NCI-H1930 (cell line): ENCODE data around the gene MED20.

Experiments
- DNase-seq, 2 experiments: peaks; one replicate each; lab custom pipeline; 2025; lab: John Stamatoyannopoulos, UW

The MED20 gene

DNA sequence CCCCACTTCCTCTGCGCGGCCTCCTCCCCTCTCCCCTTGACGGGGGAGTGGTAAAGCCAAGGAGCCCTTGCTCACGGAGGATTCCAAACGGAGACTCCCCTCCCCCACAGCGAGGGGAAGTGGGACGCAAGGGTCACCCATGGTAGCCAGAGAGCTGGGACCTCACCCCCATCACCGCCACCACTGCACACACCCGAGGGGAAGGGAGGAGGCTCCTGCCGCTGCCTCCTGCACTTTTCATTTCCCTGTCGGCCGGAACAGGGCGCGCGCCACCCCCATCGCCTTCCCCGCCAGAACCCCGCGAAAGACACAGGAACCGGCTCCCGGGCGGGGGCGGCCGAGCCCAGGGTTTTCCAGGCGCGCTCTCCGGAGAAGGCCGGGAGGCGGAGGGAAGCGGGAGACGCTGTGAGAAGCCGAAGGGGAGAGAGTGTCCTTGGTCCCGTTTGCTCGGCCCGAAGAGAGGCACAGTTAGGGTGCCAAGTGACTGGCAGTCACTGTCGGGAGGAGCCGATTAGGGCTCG, 19.9 kb upstream of the MED20 start:
- DNase-seq: no peak

GRCh38 chr6:41939848-41940758, 19.2 kb upstream of the MED20 start:
- DNase-seq: no peak

DNA sequence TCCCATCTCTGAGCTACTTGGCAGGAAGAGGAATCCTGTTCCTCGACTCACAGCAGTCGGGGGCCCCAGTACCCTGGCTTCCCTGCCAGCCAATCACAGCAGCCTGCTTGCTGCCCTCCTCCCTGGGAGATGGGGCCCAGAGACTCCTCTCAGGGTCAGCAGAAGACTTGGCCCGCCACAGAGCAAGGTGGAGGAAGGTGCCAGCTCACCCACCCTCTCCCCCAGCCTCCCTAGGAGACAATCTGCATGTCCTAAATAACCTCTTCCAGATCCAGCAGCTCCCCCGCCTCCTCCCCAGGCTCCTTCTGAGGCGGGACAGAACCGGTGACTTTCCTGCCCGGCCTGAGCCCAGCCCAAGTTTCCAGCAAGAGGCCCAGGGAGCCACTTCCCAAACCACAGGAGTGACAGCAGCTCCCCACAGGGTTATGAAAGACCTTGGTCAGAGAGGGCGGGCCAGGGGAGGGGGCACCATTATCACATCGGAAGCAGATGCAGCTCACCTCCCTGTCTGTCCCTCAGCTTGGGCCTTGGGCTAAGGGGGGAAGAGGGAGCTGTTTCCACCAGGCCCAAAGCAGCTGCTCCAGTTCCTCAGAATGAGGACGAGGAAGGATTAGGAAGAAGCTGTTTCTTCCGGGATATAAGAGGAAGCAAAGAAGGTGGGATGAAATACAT, 18.4 kb upstream of the MED20 start:
- DNase-seq: no peak

- DNase-seq: no peak
These were observed 17.7 kb upstream of the MED20 start for GRCh38 chr6:41938590-41939175.

GRCh38 chr6:41937861-41938574, 17.1 kb upstream of the MED20 start:
- no peak for DNase-seq

DNA sequence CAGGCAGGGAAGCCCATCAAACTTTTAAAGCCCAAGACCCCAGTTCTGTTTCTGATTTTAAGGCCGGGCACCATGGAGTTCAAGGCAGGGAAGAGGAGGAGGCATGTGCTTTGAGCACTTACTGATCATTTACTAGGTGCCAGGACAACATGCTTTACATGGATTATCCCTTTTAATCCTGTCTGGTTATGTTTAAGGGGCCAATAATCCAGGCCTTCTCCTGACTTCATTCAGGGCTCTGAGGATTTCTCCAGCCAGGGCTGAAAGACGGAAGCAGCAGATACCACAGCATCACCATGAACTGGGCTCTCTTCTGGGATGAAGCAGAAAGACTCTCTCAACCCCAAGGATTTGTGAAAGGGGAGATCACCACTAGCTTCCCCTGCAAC, 16.5 kb upstream of the MED20 start:
- no peak for DNase-seq

- DNase-seq: peak in 1 of 2 experiments; percentile 34
These were observed 15.3 kb upstream of the MED20 start for GRCh38 chr6:41936073-41936837.

DNA sequence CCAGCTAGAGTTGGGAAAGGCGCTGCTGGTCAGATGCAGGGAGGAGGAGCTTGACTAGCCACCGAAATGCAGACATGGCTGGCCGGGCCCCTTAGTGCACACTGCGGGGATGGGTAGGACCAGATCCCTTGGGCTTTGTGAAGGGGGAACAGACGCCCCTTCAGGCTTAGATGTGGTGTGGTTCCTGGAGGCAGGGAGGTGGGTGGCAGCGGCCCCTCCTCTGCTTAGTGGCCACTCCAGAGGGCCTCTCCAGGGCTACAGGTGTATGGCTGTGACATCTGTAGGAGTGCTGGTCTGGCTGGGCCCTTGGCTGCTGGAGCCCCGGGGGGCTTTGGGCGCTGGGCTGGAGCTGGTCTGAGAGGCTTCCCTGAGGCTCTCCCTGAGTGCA, 14.7 kb upstream of the MED20 start:
- no peak for DNase-seq

- DNase-seq: no peak
These were observed 14.2 kb upstream of the MED20 start for GRCh38 chr6:41935193-41935574.

- DNase-seq: no peak
These were observed 13.6 kb upstream of the MED20 start for GRCh38 chr6:41934278-41935192.

- DNase-seq: no peak
These were observed 11.4 kb upstream of the MED20 start for GRCh38 chr6:41932378-41932777.

- DNase-seq: no peak
These were observed 10.9 kb upstream of the MED20 start for GRCh38 chr6:41931792-41932191.

- no peak for DNase-seq
These were observed 9.0 kb upstream of the MED20 start for GRCh38 chr6:41929924-41930323.

- no peak for DNase-seq
These were observed 6.3 kb upstream of the MED20 start for GRCh38 chr6:41927253-41927652.

GRCh38 chr6:41922154-41922553, 1.2 kb upstream of the MED20 start:
- DNase-seq: no peak

DNA sequence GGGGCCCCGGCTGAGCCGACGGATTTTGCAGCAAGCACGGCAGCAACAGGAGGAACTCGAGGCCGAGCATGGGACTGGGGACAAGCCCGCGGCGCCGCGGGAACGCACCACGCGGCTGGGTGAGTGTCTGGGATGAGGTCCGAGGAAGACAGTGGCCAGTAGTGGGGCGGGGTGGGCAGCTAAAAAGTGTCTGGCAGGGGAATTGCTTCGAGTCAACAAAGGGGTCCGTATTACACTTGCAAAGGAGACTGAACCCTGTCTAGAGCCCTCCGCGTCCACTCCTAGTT, 716 bp upstream of the MED20 start:
- no peak for DNase-seq

- no peak for DNase-seq
These were observed 3.4 kb downstream of the MED20 start for GRCh38 chr6:41917528-41917927.

GRCh38 chr6:41914869-41915530, 5.9 kb downstream of the MED20 start:
- no peak for DNase-seq

DNA sequence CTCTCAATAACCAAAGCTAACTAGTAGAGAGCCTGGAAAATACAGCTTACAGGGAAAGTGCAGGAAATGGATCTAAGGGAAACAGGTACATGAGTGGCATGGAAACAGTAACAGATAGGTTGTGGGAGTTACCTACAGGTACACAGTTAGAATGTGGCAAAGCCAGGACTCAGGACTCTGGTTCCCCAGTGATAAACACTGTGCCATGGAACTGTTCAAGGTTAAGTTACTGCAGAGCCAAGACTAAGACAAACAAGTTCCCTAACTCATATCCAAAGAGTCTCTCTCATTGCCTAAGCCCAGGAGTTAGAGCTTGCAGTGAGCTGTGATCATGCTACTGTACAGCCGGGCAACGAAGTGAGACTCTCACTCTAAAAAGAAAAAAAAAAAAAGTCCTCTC, 6.6 kb downstream of the MED20 start:
- no peak for DNase-seq

DNA sequence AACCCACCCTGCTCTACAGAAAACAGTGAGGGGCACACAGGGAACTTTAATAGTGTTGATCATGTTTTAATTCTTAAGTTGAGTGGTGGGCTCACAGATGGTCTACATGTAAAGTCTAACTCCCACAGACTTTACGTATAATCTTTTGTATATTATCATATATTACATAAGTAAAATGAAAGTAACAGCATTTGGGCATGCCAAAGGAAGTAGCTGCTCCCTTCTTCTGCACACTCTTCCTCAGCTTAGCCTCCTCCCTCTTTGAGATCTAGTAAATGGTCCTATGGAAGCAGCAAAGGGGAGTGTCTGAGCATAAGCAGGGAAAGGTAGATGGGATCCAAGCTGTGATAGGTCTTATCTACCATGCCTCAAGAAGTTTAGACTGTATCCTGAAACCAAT, 11.2 kb downstream of the MED20 start:
- DNase-seq: no peak
